ENCODE measurements around the gene MLANA.

DNA sequence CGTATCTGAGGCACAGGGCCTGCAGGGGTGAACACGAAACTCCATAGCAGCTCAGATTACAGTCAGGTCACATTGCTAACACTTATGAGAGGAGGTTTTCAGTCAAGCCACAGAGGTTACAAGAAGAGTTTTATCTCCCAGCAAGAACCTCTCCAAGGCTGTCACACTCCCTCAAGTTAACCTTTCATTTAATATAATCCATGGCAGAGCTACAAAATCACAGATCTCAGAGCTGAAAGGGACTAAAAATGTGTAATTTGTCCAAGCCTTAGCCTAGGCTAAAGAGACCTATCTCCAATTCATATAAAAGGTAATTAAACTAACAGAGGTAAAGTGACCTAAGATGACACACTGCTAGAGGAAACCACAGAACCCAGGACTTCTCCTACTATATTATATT, 57.2 kb downstream of the MLANA start:
- TF ChIP-seq POLR2A (IDR thresholded peaks at IDR 0.05): no peak
- TF ChIP-seq, protein P1, sequence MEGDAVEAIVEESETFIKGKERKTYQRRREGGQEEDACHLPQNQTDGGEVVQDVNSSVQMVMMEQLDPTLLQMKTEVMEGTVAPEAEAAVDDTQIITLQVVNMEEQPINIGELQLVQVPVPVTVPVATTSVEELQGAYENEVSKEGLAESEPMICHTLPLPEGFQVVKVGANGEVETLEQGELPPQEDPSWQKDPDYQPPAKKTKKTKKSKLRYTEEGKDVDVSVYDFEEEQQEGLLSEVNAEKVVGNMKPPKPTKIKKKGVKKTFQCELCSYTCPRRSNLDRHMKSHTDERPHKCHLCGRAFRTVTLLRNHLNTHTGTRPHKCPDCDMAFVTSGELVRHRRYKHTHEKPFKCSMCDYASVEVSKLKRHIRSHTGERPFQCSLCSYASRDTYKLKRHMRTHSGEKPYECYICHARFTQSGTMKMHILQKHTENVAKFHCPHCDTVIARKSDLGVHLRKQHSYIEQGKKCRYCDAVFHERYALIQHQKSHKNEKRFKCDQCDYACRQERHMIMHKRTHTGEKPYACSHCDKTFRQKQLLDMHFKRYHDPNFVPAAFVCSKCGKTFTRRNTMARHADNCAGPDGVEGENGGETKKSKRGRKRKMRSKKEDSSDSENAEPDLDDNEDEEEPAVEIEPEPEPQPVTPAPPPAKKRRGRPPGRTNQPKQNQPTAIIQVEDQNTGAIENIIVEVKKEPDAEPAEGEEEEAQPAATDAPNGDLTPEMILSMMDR (IDR thresholded peaks at IDR 0.05): no peak

Data from lower leg skin (tissue), 3 donors.